Lower leg skin (tissue), 3 donors: ENCODE measurements around the gene RACK1.

Experiments
- POLR2A ChIP-seq, 2 donors: fragments of 450-650 bp; IDR thresholded peaks; one replicate each; pipeline ENCODE4 v1.6.1; 2016 to 2017; ENCODE audit warnings: antibody characterized with exemption in 2 of 2, mild to moderate bottlenecking in 1 of 2, moderate library complexity in 1 of 2
- TF ChIP-seq, protein P1 (sequence below), 3 donors: fragments of 450-650 bp; IDR thresholded peaks; one replicate each; pipeline ENCODE4 v1.5.1; 2016; ENCODE audit warnings: antibody characterized with exemption in 3 of 3, mild to moderate bottlenecking in 3 of 3, moderate library complexity in 2 of 3

GRCh38 chr5:181234455-181235306, 9.0 kb downstream of the RACK1 start:
- TF ChIP-seq, protein P1, sequence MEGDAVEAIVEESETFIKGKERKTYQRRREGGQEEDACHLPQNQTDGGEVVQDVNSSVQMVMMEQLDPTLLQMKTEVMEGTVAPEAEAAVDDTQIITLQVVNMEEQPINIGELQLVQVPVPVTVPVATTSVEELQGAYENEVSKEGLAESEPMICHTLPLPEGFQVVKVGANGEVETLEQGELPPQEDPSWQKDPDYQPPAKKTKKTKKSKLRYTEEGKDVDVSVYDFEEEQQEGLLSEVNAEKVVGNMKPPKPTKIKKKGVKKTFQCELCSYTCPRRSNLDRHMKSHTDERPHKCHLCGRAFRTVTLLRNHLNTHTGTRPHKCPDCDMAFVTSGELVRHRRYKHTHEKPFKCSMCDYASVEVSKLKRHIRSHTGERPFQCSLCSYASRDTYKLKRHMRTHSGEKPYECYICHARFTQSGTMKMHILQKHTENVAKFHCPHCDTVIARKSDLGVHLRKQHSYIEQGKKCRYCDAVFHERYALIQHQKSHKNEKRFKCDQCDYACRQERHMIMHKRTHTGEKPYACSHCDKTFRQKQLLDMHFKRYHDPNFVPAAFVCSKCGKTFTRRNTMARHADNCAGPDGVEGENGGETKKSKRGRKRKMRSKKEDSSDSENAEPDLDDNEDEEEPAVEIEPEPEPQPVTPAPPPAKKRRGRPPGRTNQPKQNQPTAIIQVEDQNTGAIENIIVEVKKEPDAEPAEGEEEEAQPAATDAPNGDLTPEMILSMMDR (IDR thresholded peaks at IDR 0.05), result no peak
- TF ChIP-seq POLR2A (IDR thresholded peaks at IDR 0.05), result no peak
